DND-41 (cell line): ENCODE results near the gene EOGT.

Experiments used
- EZH2 ChIP-seq: IDR thresholded peaks from 3 replicates; pipeline ENCODE4 v1.6.1; 2012; ENCODE audit warnings: borderline replicate concordance, low read depth, mild to moderate bottlenecking, moderate library complexity, low read length, inconsistent platforms; ENCODE audit not compliant: severe bottlenecking
- TF ChIP-seq, protein P1 (sequence below): IDR thresholded peaks from 2 replicates; pipeline ENCODE4 v1.5.1; 2012; ENCODE audit warnings: borderline replicate concordance, low read length, moderate library complexity, mild to moderate bottlenecking; ENCODE audit not compliant: poor library complexity, severe bottlenecking; ENCODE audit errors: extremely low read depth

DNA sequence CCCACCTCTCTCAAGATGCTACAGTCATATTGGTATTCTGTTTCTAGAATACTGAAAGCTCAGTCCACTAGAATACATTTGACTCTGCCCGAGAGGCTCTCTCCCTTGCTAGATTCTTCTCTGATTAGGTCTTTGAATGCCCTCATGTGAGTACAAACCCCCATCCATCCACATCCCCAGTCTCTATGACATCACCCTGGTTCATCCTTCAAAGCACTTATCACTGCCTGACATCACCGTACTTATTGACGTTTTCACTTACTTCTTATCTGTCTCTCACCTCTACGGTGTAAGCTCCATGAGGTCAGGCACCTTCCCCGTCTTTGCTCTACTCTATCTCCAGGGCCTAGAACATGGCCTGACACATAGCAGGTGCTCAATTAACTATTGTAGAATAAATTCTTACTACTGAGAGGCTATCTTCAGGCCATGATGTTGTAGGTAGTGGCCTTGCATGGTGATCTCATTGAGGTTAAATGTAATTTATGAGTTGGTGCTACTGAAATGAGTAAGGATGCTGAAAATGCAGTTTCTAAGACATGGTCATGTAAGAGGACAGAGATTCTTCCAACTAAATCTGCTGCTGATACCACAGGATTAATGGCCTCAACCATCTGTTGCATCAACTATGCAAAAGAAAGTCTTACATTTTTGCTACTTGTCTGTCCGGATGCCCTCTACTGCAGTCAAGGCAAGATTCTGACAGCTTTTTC, 26.8 kb downstream of the EOGT start:
- TF ChIP-seq, protein P1, sequence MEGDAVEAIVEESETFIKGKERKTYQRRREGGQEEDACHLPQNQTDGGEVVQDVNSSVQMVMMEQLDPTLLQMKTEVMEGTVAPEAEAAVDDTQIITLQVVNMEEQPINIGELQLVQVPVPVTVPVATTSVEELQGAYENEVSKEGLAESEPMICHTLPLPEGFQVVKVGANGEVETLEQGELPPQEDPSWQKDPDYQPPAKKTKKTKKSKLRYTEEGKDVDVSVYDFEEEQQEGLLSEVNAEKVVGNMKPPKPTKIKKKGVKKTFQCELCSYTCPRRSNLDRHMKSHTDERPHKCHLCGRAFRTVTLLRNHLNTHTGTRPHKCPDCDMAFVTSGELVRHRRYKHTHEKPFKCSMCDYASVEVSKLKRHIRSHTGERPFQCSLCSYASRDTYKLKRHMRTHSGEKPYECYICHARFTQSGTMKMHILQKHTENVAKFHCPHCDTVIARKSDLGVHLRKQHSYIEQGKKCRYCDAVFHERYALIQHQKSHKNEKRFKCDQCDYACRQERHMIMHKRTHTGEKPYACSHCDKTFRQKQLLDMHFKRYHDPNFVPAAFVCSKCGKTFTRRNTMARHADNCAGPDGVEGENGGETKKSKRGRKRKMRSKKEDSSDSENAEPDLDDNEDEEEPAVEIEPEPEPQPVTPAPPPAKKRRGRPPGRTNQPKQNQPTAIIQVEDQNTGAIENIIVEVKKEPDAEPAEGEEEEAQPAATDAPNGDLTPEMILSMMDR = no peak
- no peak for TF ChIP-seq EZH2
